ENCODE data around the gene MTMR3.

GRCh38 chr22:30030329-30030728 is 147.4 kb downstream of the MTMR3 start:
- TF ChIP-seq CHD2 (IDR thresholded peaks at IDR 0.05; ENCODE audit: low read length) (no peak), CTCF (IDR thresholded peaks at IDR 0.05; ENCODE audit: control extremely low read depth in 1 of 3, insufficient read depth in 1 of 3, low read depth in 1 of 3, low read length in 3 of 3) (no peak), SIX5 (IDR thresholded peaks at IDR 0.05; ENCODE audit: low read depth, low read length) (no peak), POLR2A (IDR thresholded peaks at IDR 0.05; ENCODE audit: control extremely low read depth in 1 of 2, low read depth in 2 of 2, low read length in 2 of 2) (no peak), TCF12 (IDR thresholded peaks at IDR 0.05; ENCODE audit: low read depth, low read length) (no peak), YY1 (IDR thresholded peaks at IDR 0.05; ENCODE audit: low read depth, low read length) (no peak), KDM5A (IDR thresholded peaks at IDR 0.05; ENCODE audit: low read length) (no peak), MAFK (IDR thresholded peaks at IDR 0.05; ENCODE audit: low read depth, low read length) (no peak), CHD1 (IDR thresholded peaks at IDR 0.05; ENCODE audit: low read depth, low read length) (no peak)
